NCI-H774 (cell line): ENCODE data around the gene MACROD1.

ENCODE experiments used
- DNase-seq: peaks from one replicate; lab custom pipeline; 2025; lab: John Stamatoyannopoulos, UW

The MACROD1 gene

GRCh38 chr11:64072403-64072802 lies 93.5 kb downstream of the MACROD1 start:
- no peak for DNase-seq

DNA sequence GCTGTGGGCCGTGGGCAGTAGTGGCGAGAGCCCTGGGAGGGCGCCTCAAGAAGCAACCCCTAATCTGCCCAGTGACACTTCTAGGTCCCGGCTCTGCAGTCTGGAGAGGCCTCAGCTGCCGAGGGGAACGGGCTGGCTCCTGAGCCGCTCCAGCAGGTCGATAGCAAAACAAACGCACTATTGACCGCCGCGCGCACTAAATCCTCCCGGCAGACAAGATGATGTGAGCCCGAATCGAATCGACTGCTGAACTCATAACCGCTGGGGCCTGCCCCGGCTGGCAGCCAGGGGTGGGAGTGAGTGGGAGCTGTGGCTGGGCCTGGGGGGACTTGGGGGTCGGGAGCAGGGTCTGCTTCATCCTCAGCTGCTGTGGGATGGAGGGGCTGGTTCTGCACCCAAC lies 94.1 kb downstream of the MACROD1 start:
- no peak for DNase-seq

- DNase-seq = no peak
Observed at GRCh38 chr11:64070314-64070681, 95.6 kb downstream of the MACROD1 start.

DNA sequence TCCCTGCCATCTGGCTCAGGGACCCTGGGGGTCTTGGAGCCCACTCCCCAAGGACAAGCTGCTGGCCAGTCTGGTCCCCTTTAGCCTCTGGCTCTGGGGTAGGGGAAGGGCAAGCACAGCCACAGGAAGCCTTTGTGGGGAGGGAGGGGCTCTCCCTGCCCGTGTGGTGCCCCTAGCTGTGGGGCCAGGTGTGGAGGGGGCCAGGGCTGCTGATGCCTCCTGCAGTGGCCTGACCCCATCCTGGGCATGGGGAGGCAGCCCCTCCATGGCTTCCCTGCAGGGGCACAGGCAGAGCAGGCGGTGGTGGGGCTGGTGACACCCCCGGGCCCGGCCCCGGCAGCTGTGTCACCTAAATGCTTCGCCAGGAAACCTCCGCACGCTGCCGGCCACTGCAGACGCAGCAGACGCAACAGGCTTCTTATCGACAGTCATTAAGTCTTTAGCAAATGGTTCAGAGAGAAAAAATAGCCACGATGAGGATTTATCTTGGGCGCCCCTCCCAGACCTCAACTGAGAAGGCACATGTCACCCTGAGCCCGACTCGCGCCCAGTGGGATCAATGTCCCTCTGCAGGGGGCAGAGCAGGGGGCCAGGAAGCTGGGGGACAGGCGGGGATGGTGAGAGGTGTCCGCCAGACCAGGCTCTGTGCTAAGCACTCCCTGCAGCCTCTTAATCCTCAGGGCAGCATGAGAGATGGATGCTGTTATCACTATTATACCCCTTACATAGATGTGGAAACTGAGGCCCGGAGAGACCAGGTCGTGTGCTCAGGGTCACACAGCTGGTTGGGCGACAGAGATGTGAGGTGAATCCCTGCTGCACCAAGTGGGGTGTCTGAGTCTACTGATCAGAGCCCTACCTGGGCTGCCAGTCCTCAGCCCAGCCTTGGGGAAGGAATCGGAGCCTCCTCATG lies 96.3 kb downstream of the MACROD1 start:
- no peak for DNase-seq

DNA sequence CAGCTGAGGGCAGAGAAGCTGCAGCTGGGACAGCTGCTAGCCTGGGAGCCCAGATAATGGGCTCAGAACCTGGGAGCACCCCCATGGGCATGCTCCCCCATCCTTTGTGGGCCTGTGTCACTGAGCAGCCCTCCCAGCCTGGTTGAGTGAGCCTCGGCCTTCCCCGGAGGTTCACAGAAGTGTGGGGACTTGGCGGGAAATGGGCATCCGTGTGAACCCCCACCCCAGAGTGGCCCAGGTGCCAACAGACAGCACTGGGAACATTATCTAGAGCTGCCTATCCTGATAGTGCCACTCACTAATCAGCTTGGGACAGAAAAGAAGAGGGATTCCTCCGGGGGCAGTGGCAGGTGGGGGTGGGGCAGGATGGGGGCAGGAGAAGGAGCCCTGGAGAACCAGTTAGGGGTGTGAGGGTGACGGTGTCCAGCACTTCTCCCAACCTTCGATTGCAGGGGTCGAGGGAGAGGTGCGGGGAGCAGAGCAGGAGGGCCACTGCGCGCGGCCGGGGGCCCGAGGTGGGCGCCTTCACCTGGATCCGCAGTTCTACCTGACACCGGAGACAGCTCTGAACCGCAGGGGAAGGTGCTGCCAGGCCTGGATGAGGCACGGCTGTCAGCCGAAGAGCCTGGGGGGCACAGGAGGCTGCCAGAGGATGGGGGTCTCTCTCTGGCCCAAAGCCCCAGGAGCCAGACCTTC lies 97.1 kb downstream of the MACROD1 start:
- no peak for DNase-seq

GRCh38 chr11:64067230-64067993 lies 98.5 kb downstream of the MACROD1 start:
- DNase-seq = no peak

DNA sequence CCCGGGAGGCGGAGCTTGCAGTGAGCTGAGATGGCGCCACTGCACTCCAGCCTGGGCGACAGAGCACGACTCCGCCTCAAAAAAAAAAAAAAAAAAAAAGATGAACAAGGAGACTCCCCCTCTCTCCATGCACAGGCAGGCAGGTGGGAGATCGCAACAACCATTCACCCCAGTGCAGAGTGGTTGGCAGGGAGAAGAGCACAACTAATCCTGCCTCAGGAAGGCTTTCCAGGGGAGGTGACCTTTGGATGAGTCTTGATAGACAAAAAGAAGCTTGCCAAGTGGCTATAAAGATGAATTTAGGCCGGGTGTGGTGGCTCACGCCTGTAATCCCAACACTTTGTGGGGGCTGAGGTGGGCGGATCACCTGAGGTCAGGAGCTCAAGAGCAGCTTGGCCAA lies 100.2 kb downstream of the MACROD1 start:
- DNase-seq = no peak

- DNase-seq = no peak
Observed at GRCh38 chr11:64065141-64065465, 100.8 kb downstream of the MACROD1 start.

DNA sequence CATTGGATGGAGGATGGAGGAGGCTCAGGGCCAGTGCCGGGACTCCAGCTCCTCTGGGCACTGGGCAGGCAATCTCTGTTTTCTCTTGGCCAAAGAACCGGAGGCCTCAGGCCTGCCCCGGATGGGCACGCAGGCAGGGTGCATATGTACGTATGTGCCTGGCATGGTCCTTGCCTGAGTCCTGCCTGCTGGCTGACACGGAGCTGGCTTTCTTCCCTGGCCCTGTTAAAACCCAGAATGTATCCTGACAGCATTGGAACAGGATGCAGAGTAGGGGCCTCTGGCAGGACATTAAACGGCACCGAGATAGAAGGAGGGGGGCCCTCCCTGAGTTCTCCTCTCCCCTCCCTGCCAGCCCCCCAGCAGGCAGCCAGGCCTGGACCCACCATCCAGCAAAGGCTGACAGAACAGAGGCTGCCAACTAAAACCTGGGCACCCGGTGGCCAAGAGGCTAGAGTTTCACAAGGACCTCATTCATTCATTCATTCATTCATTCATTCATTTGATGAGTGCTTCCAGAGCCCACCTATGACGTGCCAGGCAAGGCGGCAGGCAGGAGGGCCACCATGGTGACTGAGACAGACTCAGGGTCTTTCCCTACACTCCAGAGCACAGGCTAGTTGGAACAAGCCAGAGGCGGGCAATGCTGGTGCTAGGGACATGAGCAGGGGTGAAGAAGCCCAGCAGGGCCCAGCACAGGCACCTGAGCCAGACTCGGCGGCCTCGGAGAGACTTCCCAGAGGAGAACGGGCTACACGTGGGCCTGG lies 101.4 kb downstream of the MACROD1 start:
- no peak for DNase-seq

DNA sequence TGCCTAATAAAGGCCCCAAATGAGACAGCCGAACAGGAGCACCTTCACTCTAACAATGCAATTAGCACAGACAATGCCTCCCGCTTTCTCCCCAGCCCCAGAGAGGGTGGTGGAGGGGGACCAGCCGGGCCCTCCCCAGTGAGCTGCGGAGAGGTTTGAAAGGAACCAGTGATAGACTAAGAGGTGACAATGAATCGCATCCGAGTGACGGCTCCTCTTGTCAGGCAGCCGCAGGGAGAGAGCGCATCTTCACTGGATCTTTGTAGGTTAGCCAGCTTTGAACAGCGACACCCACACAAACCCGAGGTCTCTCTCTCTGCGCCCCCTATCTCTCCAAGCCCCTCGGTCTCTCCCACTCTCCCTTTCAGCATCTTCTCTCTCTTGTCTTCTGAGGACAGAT lies 102.1 kb downstream of the MACROD1 start:
- DNase-seq = no peak

DNA sequence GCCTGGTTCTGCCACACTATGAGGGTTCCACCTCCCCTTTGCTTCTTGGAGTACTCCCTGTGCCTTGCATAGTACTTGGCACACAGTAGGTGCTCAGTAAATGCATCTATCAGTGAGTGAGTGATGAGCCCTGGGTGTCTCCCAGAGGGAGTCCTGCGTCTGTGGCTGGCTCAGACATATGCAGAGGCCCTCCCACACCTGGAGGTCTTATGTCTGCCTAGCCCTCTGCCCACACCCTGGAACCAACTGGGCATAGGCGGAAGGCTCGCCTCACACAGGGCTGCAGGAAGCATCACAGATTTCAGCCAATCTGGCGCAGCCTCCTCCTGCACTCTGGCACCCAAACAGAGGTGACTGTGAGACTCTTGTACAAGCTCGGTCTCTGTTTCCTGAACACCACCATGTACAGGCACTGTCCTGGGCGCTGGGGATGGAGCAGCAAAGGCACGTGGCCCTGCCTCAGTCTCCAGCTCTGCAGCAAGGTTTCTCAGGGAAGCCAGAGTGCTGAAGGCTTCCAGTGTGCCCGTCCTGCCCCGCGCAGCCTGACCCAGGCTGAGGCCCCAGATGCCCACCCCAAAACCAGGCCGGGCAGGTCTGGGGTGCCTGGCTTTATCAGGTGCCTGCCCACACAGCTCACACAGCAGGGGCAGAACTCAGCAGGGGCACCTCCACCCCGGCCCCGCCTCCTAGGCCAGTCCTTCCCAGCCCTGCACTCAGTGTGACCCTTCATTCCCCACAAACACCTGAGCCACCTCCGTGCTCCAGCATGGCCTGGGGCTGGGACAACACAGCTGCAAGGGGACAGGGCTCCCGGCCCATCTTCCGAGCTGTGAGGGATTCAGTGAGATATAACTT lies 103.5 kb downstream of the MACROD1 start:
- no peak for DNase-seq

GRCh38 chr11:64060861-64061444 lies 105.0 kb downstream of the MACROD1 start:
- peak; percentile 65 for DNase-seq

- DNase-seq = no peak
Observed at GRCh38 chr11:64060263-64060860, 105.6 kb downstream of the MACROD1 start.

DNA sequence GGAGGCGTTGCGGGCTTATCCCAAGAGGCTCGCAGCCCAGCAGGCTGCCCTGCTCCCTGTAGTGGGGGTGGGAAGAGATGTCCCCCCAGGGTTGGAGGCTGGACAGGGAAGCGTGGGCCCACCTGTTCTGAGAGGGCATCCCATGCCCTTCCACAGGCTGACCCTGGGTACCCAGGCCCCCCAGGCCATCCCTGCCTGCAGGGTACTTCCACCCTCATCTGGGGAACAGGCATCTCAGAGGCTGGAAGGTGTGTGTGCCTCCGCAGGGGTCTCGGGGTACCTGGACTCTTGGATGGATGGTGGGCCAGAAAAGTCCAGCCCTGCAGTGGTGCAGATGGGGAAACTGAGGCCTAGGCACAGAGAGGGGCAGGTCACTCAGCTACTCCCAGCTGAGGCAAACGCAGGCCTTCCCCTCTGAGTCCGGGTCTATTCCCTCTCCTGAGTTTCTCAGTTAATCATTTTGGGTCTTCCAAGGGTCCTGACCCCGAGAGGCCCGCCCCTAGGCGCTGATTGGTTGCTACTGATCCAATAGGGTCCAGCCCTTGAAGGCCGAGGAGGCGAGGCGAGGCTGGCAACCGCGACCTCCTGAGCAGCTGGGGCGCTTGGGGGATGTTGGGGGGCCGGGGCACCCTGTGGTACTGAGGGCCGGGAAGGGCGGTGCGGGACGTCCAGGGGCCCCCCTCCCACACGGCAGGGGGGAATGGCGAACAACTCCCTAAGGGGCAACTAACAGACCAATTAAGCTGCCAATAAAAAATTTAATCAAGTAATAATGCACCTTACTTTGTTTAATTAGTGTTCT lies 106.4 kb downstream of the MACROD1 start:
- DNase-seq = no peak

GRCh38 chr11:64058494-64058893 lies 107.4 kb downstream of the MACROD1 start:
- no peak for DNase-seq

DNA sequence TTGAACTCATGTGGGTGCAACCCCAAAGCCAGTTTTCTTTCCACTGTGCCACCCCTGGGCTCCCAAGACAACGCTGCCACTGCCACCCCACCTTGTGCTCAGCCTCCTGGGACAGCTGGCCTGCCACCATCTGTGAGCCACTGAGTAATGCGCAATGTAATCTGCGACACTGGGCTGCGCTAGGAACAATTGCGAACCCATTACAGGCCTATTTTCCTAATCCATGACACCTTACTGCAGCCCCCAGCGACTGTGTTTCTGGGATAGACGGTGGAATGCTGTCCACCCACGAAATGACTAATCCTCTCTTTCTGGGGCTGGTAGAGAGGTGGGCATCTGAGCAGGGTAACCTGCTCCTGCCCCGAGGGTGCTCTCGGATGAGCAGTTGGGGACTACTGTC lies 108.0 kb downstream of the MACROD1 start:
- no peak for DNase-seq

DNA sequence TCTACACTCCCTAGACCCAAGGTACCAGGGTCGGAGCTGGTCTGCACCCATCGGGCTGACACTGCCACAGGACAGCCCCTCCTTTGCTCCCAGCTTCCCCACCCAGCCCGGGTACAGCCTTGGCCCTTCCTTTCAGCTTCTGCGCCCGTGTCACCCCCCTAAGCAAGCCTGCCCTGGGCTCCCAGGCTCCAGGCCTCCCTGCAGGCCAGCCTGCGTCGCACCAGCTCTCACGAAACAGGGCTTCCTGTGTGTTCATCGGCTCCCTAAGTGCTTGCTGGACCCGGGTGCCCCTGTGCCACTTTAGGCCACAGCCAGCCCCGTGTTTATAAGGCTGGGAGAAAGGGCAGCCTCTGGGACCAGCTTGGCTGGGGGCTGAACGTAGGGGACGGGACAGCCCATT lies 109.1 kb downstream of the MACROD1 start:
- no peak for DNase-seq

GRCh38 chr11:64056213-64056785 lies 109.6 kb downstream of the MACROD1 start:
- DNase-seq = no peak

- DNase-seq = no peak
Observed at GRCh38 chr11:64055077-64055476, 110.8 kb downstream of the MACROD1 start.
